G401.6 (cell line): ENCODE data around the gene BNIP5.
"Not testable (repeated sequence)": the region's sequence is repeated elsewhere in the genome, so short reads cannot be mapped to it uniquely, and the experiment has no call there.

Experiments used
- FAIRE-seq: peaks from 2 replicates; lab custom pipeline; 2012; peaks lifted over from hg19 to GRCh38; lab: Jason Lieb, UNC

Gene BNIP5

GRCh38 chr6:36340618-36341454, 4.1 kb upstream of the BNIP5 start:
- no peak for FAIRE-seq

- FAIRE-seq, result no peak
Observed at GRCh38 chr6:36340306-36340617, 3.6 kb upstream of the BNIP5 start.

GRCh38 chr6:36339146-36339545, 2.5 kb upstream of the BNIP5 start:
- FAIRE-seq, result no peak

- not testable (repeated sequence) for FAIRE-seq
Observed at GRCh38 chr6:36338223-36338622, 1.5 kb upstream of the BNIP5 start.

GRCh38 chr6:36337814-36338213, 1.1 kb upstream of the BNIP5 start:
- no peak for FAIRE-seq

- no peak for FAIRE-seq
Observed at GRCh38 chr6:36336208-36336710, 429 bp downstream of the BNIP5 start.

GRCh38 chr6:36335465-36336207, 1.1 kb downstream of the BNIP5 start:
- FAIRE-seq, result no peak

- no peak for FAIRE-seq
Observed at GRCh38 chr6:36334832-36335459, 1.7 kb downstream of the BNIP5 start.

GRCh38 chr6:36333931-36334725, 2.6 kb downstream of the BNIP5 start:
- no peak for FAIRE-seq

- no peak for FAIRE-seq
Observed at GRCh38 chr6:36333171-36333895, 3.4 kb downstream of the BNIP5 start.

- no peak for FAIRE-seq
Observed at GRCh38 chr6:36331381-36331780, 5.3 kb downstream of the BNIP5 start.

- no peak for FAIRE-seq
Observed at GRCh38 chr6:36330366-36330765, 6.3 kb downstream of the BNIP5 start.

- no peak for FAIRE-seq
Observed at GRCh38 chr6:36329798-36330291, 6.8 kb downstream of the BNIP5 start.

GRCh38 chr6:36328600-36328999, 8.1 kb downstream of the BNIP5 start:
- no peak for FAIRE-seq

GRCh38 chr6:36327919-36328236, 8.8 kb downstream of the BNIP5 start:
- no peak for FAIRE-seq

- no peak for FAIRE-seq
Observed at GRCh38 chr6:36327226-36327918, 9.3 kb downstream of the BNIP5 start.

- FAIRE-seq, result no peak
Observed at GRCh38 chr6:36326356-36326995, 10.2 kb downstream of the BNIP5 start.

GRCh38 chr6:36324715-36325114, 12.0 kb downstream of the BNIP5 start:
- no peak for FAIRE-seq

GRCh38 chr6:36324191-36324590, 12.5 kb downstream of the BNIP5 start:
- FAIRE-seq, result no peak

- no peak for FAIRE-seq
Observed at GRCh38 chr6:36323062-36323461, 13.6 kb downstream of the BNIP5 start.
